K562 (cell line): ENCODE measurements around the gene ZNHIT1. TPM values are rescaled to one million over a fixed set of nuclear protein-coding genes. Genes with fewer than 3 reads are reported as not detected.
A peak's percentile ranks its signal among the peaks of the same experiment; 100 is the strongest.

Experiments
- CBFA2T2 ChIP-seq: fragments of 450-650 bp; conservative IDR thresholded peaks from 2 replicates; pipeline ENCODE4 v1.6.1; 2017; ENCODE audit warnings: mild to moderate bottlenecking
- CBX1 ChIP-seq: sonication (generic); IDR thresholded peaks from 2 replicates; pipeline ENCODE4 v1.6.1; 2016; ENCODE audit warnings: antibody characterized with exemption, low read depth, mild to moderate bottlenecking
- CXXC5 ChIP-seq: fragments of 250-450 bp; sonication (Bioruptor Pico); IDR thresholded peaks from 2 replicates; pipeline ENCODE4 v1.8.0; 2022; ENCODE audit warnings: inconsistent platforms, mild to moderate bottlenecking, moderate library complexity
- EGR1 ChIP-seq: fragments of 450-650 bp; conservative IDR thresholded peaks from 2 replicates; pipeline ENCODE4 v1.6.1; 2017; ENCODE audit warnings: mild to moderate bottlenecking
- ETV5 ChIP-seq: sonication (generic); formaldehyde crosslinking; IDR thresholded peaks from 2 replicates; pipeline ENCODE4 v1.4.0; 2020; ENCODE audit warnings: low read depth, mild to moderate bottlenecking, missing genetic modification reagents
- HDAC1 ChIP-seq, 2 experiments: fragments of 450-650 bp; IDR thresholded peaks; 2 replicates each; pipeline ENCODE4 v1.6.1; 2016 to 2017; ENCODE audit warnings: inconsistent platforms in 1 of 2, mild to moderate bottlenecking in 1 of 2, moderate library complexity in 1 of 2
- KLF10 ChIP-seq: fragments of 250-450 bp; sonication (Bioruptor Pico); IDR thresholded peaks from 2 replicates; pipeline ENCODE4 v1.6.1; 2021; ENCODE audit warnings: matching md5 sums
- SMAD3 ChIP-seq: fragments of 450-650 bp; formaldehyde crosslinking; conservative IDR thresholded peaks from 2 replicates; pipeline ENCODE4 v1.4.0; 2020; ENCODE audit warnings: mild to moderate bottlenecking
- SMAD4 ChIP-seq: fragments of 250-450 bp; sonication (Bioruptor Pico); conservative IDR thresholded peaks from 2 replicates; pipeline ENCODE4 v1.8.0; 2021; ENCODE audit warnings: inconsistent platforms, mild to moderate bottlenecking, moderate library complexity
- THRAP3 ChIP-seq: fragments of 450-650 bp; IDR thresholded peaks from 2 replicates; pipeline ENCODE4 v1.6.1; 2016; ENCODE audit warnings: mild to moderate bottlenecking, inconsistent platforms, borderline replicate concordance
- ZKSCAN1 ChIP-seq: fragments of 150-350 bp; IDR thresholded peaks from 2 replicates; pipeline ENCODE4 v1.6.1; 2016; ENCODE audit warnings: low read depth, low read length
- ZKSCAN8 ChIP-seq: fragments of 200-800 bp; sonication (Bioruptor generic); IDR thresholded peaks from 2 replicates; pipeline ENCODE4 v1.6.1; 2016; ENCODE audit warnings: missing genetic modification characterization, missing compliant biosample characterization
- ZNF778 ChIP-seq: fragments of 450-650 bp; formaldehyde crosslinking; IDR thresholded peaks from 2 replicates; pipeline ENCODE4 v1.4.0; 2020; ENCODE audit warnings: mild to moderate bottlenecking, moderate library complexity
- polyA plus RNA-seq, 8 experiments: library from polyadenylated mRNA; depleted of rRNA in 4 of 8; stranded (reverse) in 5 of 8; unstranded in 3 of 8; fragments of >200 nt; fragmentation: Nextera tagmentation in 2 of 8; fragmentation: Illumina TruSeq in 1 of 8; extraction: Ambion mirVana in 2 of 8; extraction: Trizol in 1 of 8; gene quantifications; 2 replicates each; pipeline versions ENCODE4 v1.2.1 to v1.2.3, GENCODE V29; 2011 to 2014; ENCODE audit warnings: inconsistent platforms in 1 of 8, missing spikeins in 1 of 8
- total RNA-seq, 7 experiments: library from RNA; depleted of rRNA in 6 of 7; stranded (reverse); fragments of >200 nt in 6 of 7; fragmentation: Illumina TruSeq in 2 of 7; extraction: Trizol in 2 of 7; gene quantifications; 2 replicates each; pipeline versions ENCODE4 v1.2.1 to v1.2.3, GENCODE V29; 2011 to 2021; ENCODE audit warnings: low replicate concordance in 1 of 7
- TF ChIP-seq, protein P1 (sequence below): fragments of 450-650 bp; formaldehyde crosslinking; IDR thresholded peaks from 2 replicates; pipeline ENCODE4 v1.4.0; 2020; ENCODE audit warnings: mild to moderate bottlenecking, moderate library complexity
- TF ChIP-seq, protein P2 (sequence below): fragments of 250-450 bp; sonication (Bioruptor Pico); IDR thresholded peaks from 2 replicates; pipeline ENCODE4 v1.9.0; 2021; ENCODE audit warnings: mild to moderate bottlenecking

ZNHIT1 gene
- total and polyA plus RNA-seq, 9 of the 15 experiments (the other 6 are each of a cell fraction or from before 2014, with no cell fraction given), result 6.4 to 162 (median 70.1) TPM

- TF ChIP-seq, protein P1, sequence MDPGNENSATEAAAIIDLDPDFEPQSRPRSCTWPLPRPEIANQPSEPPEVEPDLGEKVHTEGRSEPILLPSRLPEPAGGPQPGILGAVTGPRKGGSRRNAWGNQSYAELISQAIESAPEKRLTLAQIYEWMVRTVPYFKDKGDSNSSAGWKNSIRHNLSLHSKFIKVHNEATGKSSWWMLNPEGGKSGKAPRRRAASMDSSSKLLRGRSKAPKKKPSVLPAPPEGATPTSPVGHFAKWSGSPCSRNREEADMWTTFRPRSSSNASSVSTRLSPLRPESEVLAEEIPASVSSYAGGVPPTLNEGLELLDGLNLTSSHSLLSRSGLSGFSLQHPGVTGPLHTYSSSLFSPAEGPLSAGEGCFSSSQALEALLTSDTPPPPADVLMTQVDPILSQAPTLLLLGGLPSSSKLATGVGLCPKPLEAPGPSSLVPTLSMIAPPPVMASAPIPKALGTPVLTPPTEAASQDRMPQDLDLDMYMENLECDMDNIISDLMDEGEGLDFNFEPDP, result no peak
- TF ChIP-seq KLF10 (CRISPR knock-in tag), result no peak
- no peak for TF ChIP-seq SMAD4
- TF ChIP-seq ZKSCAN8 (CRISPR knock-in tag), result no peak
- TF ChIP-seq ZNF778, result no peak
- TF ChIP-seq CXXC5 (CRISPR knock-in tag), result peak; percentile 66
- peak; percentile 10; the same call in 1 of the 2 replicates for TF ChIP-seq ETV5 (CRISPR knock-in tag)
- TF ChIP-seq ZKSCAN1, result no peak
- no peak for TF ChIP-seq EGR1
- TF ChIP-seq CBFA2T2, result peak; percentile 49
- no peak for TF ChIP-seq CBX1
- 0 out of 4 replicates have a peak, but pooled peaks of 1 of the 2 experiments have one; percentile 4 for TF ChIP-seq HDAC1 (IDR thresholded peaks at IDR 0.05)
- TF ChIP-seq THRAP3, result no peak
- TF ChIP-seq SMAD3 (CRISPR knock-in tag), result no peak
- TF ChIP-seq, protein P2, sequence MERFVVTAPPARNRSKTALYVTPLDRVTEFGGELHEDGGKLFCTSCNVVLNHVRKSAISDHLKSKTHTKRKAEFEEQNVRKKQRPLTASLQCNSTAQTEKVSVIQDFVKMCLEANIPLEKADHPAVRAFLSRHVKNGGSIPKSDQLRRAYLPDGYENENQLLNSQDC, result no peak
Measured at GRCh38 chr7:101245147-101245668, 27.2 kb downstream of the ZNHIT1 start (continued).
